Measurements from ENCODE around the gene RPP14. TPM values are rescaled to one million over a fixed set of nuclear protein-coding genes. Genes with fewer than 3 reads are reported as not detected.
A peak's percentile ranks its signal among the peaks of the same experiment; 100 is the strongest.

Gene RPP14
- total RNA-seq, 3 donors from 2014 or later, result 18.9 to 24.7 (median 22.3) TPM

GRCh38 chr3:58329150-58329921 lies 23.3 kb downstream of the RPP14 start:
- no peaks in the 10 kb centered on the region for H3K36me3 ChIP-seq (ENCODE audit: low read depth)
- intact Hi-C loops (cut with DNase I, micrococcal nuclease), result loop anchor here in 1 of 2 donors (5.0 kb wide), 1 partner anchor 88 kb away; no protein-coding TSS in a partner anchor
- peaks cover 16% of the 10 kb centered on the region for H3K4me1 ChIP-seq (ENCODE audit: low read depth)
- no peak overlapping the region for H3K4me3 ChIP-seq
- TF ChIP-seq, protein P1, sequence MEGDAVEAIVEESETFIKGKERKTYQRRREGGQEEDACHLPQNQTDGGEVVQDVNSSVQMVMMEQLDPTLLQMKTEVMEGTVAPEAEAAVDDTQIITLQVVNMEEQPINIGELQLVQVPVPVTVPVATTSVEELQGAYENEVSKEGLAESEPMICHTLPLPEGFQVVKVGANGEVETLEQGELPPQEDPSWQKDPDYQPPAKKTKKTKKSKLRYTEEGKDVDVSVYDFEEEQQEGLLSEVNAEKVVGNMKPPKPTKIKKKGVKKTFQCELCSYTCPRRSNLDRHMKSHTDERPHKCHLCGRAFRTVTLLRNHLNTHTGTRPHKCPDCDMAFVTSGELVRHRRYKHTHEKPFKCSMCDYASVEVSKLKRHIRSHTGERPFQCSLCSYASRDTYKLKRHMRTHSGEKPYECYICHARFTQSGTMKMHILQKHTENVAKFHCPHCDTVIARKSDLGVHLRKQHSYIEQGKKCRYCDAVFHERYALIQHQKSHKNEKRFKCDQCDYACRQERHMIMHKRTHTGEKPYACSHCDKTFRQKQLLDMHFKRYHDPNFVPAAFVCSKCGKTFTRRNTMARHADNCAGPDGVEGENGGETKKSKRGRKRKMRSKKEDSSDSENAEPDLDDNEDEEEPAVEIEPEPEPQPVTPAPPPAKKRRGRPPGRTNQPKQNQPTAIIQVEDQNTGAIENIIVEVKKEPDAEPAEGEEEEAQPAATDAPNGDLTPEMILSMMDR (IDR thresholded peaks at IDR 0.05), result no peak
- DNase-seq, result no peak
- H3K9me3 ChIP-seq, result no peaks in the 10 kb centered on the region
- no peak for ATAC-seq

- Histone ChIP-seq H3K9me3 (no peaks in the 10 kb centered on the region), H3K4me1 (ENCODE audit: low read depth) (peaks cover 13% of the 10 kb centered on the region), H3K4me3 (no peak overlapping the region), H3K36me3 (ENCODE audit: low read depth) (no peaks in the 10 kb centered on the region)
- intact Hi-C loops (cut with DNase I, micrococcal nuclease), result loop anchor here in 1 of 2 donors (5.0 kb wide), 1 partner anchor 87 kb away; no protein-coding TSS in a partner anchor
- TF ChIP-seq, protein P1 (IDR thresholded peaks at IDR 0.05), result no peak
- DNase-seq (no peak), ATAC-seq (no peak)
These were observed 23.9 kb downstream of the RPP14 start for GRCh38 chr3:58329922-58330413.

DNA sequence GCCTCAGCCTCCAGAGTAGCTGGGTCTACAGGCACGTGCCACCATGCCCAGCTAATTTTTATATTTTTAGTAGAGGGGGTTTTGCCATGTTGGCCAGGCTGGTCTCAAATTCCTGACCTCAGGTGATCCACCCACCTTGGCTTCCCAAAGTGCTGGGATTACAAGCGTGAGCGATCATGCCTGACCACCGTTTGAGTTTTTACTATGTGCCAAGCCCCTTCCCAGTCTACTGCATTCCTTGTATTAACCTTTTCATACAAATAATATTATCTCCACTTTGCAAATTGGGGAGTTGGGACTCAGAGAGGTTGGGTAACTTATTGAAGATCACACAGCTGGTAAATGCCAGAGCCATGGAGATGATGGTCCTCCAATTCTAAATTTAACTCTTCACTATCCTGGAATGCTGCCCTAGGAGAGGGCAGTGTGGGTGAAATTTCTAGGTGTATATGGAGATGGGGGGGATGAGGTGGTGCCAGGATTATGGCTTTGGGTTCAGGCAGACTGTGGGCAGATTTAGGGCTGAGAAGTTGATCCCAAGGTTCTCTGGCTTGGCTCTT lies 25.6 kb downstream of the RPP14 start:
- DNase-seq (no peak), ATAC-seq (no peak)
- TF ChIP-seq, protein P1 (IDR thresholded peaks at IDR 0.05), result no peak
- Histone ChIP-seq H3K4me3 (no peak overlapping the region), H3K36me3 (ENCODE audit: low read depth) (no peaks in the 10 kb centered on the region), H3K4me1 (ENCODE audit: low read depth) (peaks cover 5% of the 10 kb centered on the region), H3K9me3 (no peaks in the 10 kb centered on the region)
- intact Hi-C loops (cut with DNase I, micrococcal nuclease), result no loop called here

GRCh38 chr3:58332575-58333188 lies 26.6 kb downstream of the RPP14 start, which contains the start of gene PXK:
Gene PXK (plus strand): TSS chr3:58332892. CDS start chr3:58332989, 97 bp downstream.
- TF ChIP-seq, protein P1 (IDR thresholded peaks at IDR 0.05), result no peak
- ATAC-seq (peak; percentile 96), DNase-seq (peak; percentile 87 to 88 (median 87))
- peak within 1 kb of the TSS; percentile 85 for H3K4me3 ChIP-seq
- intact Hi-C loops (cut with DNase I, micrococcal nuclease), result no loop called here
- no peaks in the 10 kb centered on the region for H3K9me3 ChIP-seq
- H3K36me3 ChIP-seq (ENCODE audit: low read depth), result no peaks in the 10 kb centered on the region
- H3K4me1 ChIP-seq (ENCODE audit: low read depth), result peaks cover 5% of the 10 kb centered on the region

DNA sequence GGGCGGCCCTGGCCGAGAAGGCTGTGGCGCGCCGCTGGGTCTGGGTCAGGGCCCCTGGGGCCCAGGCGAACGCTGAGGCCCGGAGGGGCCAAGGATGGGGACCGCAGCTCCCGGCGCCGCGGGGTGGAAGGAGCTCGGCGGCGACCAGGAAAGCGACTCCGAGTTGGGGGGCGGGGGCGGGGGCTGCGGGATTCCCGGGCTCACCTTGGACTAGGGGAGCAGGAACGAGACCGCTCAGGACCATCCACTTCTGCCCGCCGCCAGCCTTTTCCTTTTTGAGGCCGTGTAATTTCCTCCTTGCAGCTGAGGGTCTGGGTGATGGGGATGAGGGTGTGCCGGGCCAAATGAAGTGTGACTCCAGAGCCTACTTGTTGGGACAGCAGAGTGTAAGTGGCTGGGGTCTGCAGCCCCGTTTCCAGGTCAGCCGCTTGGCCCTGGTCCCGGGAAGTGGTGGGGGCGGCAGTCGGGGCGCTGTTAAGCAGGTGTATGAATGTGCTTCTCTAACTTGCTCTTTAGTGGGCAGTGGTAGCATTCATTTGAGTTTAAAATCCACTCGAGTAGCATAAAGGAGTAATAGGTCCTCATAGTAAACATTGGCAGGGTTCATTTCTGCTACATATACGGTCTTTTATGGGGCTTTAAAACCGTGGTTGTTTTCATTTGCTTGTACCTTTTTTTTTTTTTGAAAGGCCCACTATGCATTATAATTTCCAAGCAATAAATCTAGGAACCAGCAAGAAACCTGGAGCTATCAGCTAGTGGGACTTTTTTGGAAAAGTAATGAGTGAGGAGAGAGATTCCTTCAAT lies 27.4 kb downstream of the RPP14 start:
- intact Hi-C loops (cut with DNase I, micrococcal nuclease), result no loop called here
- peaks cover 5% of the 10 kb centered on the region for H3K4me1 ChIP-seq (ENCODE audit: low read depth)
- no peaks in the 10 kb centered on the region for H3K36me3 ChIP-seq (ENCODE audit: low read depth)
- ATAC-seq (peak; percentile 50), DNase-seq (peak; percentile 48 to 65 (median 57))
- TF ChIP-seq, protein P1 (IDR thresholded peaks at IDR 0.05), result no peak
- H3K9me3 ChIP-seq, result no peaks in the 10 kb centered on the region
- H3K4me3 ChIP-seq, result peak overlapping the region; percentile 85
